IMR-90 (cell line): ENCODE results near the gene ERRFI1.

Source experiments
- BHLHE40 ChIP-seq: fragments of 150-350 bp; IDR thresholded peaks from 2 replicates; pipeline ENCODE4 v1.6.1; 2016; ENCODE audit warnings: mild to moderate bottlenecking, low read depth, low read length
- FOS ChIP-seq: fragments of 150-350 bp; IDR thresholded peaks from 2 replicates; pipeline ENCODE4 v1.6.1; 2016; ENCODE audit warnings: low read depth, low read length
- MAFK ChIP-seq: IDR thresholded peaks from 2 replicates; pipeline ENCODE4 v1.6.1; 2012; ENCODE audit warnings: low read depth, low read length, improper control_type of control experiment
- MAZ ChIP-seq: IDR thresholded peaks from 2 replicates; pipeline ENCODE4 v1.6.1; 2012; ENCODE audit warnings: low read depth, mild to moderate bottlenecking, low read length, improper control_type of control experiment, moderate library complexity, borderline replicate concordance
- MXI1 ChIP-seq: IDR thresholded peaks from 2 replicates; pipeline ENCODE4 v1.6.1; 2012; ENCODE audit warnings: low read depth, mild to moderate bottlenecking, low read length, moderate library complexity, borderline replicate concordance
- POLR2A ChIP-seq: IDR thresholded peaks from 2 replicates; pipeline ENCODE4 v1.6.1; 2012; ENCODE audit warnings: mild to moderate bottlenecking, low read depth, low read length
- RCOR1 ChIP-seq: IDR thresholded peaks from 2 replicates; pipeline ENCODE4 v1.6.1; 2012; ENCODE audit warnings: mild to moderate bottlenecking, low read length, improper control_type of control experiment; ENCODE audit not compliant: insufficient replicate concordance
- SMC3 ChIP-seq: fragments of 150-350 bp; IDR thresholded peaks from 2 replicates; pipeline ENCODE4 v1.6.1; 2016; ENCODE audit warnings: low read depth, mild to moderate bottlenecking, antibody characterized with exemption, low read length, moderate library complexity
- TF ChIP-seq, protein P1 (sequence below): conservative IDR thresholded peaks from 2 replicates; pipeline ENCODE4 v1.5.1; 2012; ENCODE audit warnings: mild to moderate bottlenecking, low read depth, low read length, improper control_type of control experiment
- TF ChIP-seq, protein P2 (sequence below): fragments of 150-350 bp; IDR thresholded peaks from 2 replicates; pipeline ENCODE4 v1.6.1; 2017; ENCODE audit warnings: mild to moderate bottlenecking, antibody characterized with exemption, low read length, low read depth

- TF ChIP-seq POLR2A, result no peak
- TF ChIP-seq, protein P1, sequence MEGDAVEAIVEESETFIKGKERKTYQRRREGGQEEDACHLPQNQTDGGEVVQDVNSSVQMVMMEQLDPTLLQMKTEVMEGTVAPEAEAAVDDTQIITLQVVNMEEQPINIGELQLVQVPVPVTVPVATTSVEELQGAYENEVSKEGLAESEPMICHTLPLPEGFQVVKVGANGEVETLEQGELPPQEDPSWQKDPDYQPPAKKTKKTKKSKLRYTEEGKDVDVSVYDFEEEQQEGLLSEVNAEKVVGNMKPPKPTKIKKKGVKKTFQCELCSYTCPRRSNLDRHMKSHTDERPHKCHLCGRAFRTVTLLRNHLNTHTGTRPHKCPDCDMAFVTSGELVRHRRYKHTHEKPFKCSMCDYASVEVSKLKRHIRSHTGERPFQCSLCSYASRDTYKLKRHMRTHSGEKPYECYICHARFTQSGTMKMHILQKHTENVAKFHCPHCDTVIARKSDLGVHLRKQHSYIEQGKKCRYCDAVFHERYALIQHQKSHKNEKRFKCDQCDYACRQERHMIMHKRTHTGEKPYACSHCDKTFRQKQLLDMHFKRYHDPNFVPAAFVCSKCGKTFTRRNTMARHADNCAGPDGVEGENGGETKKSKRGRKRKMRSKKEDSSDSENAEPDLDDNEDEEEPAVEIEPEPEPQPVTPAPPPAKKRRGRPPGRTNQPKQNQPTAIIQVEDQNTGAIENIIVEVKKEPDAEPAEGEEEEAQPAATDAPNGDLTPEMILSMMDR, result no peak
- TF ChIP-seq SMC3, result no peak
- TF ChIP-seq MXI1, result no peak
- TF ChIP-seq BHLHE40, result no peak
- TF ChIP-seq MAZ, result no peak
- no peak for TF ChIP-seq MAFK
- TF ChIP-seq, protein P2, sequence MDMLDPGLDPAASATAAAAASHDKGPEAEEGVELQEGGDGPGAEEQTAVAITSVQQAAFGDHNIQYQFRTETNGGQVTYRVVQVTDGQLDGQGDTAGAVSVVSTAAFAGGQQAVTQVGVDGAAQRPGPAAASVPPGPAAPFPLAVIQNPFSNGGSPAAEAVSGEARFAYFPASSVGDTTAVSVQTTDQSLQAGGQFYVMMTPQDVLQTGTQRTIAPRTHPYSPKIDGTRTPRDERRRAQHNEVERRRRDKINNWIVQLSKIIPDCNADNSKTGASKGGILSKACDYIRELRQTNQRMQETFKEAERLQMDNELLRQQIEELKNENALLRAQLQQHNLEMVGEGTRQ, result no peak
- no peak for TF ChIP-seq RCOR1
- no peak for TF ChIP-seq FOS
Observed at GRCh38 chr1:7962636-7963377, 63.3 kb downstream of the ERRFI1 start.
